ENCODE data around the gene SH2D4B.

The SH2D4B gene

DNA sequence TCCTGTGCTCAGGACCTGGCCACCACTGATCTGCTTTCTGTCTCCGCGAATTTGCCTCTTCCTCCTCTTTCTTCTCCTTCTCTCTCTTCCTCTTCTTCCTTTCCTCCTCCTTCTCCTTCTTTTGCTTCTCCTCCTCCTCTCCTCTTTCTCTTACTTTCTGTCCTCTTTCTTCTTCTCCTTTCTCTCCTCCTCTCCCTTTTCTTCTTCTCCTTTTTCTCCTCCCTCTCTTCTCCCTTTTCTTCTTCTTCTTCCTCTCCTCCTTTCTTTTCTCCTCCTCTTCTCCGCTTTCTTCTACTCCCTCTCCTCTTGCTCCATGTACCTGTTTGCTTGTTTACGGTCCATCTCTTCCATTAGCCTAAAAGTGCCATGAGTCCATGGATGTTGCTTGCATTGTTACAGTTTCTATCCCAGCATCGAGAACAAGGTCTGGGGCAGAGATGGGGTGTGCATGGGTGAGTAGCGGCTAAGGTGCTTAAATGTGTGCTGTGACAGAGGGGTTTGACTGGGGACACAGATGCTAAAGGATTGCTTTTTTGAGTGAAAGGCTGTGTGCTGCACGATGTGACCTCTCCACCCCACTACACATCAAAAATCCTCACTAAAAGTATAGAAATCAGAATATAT lies 7.7 kb downstream of the SH2D4B start:
- no peak for DNase-seq

DNA sequence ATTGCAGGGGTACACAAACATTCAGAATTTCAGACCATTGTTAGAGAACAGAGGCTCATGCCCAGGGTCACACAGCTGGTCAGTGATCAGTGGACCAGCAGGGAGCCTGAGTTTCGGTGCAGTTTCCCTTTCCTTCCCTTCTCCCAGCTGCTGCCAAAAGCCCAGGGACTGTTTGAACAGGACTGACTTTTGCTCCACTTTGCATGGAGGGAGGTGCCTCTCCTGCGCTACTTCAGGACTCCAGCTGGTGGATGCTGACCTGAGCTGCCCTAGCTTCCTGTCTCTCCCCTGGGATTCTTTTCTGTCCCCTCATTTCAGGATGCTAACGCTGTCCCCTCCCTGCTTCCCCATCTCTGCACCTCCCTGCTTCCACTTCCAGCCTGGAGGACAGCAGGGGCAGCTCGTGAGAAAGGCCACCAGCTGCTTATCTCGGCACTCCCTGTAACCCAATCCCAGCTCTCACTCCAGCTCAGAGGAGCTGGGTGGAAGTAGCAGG lies 14.5 kb downstream of the SH2D4B start:
- DNase-seq = no peak

GRCh38 chr10:80553436-80553835 lies 15.7 kb downstream of the SH2D4B start:
- DNase-seq = no peak

- DNase-seq = no peak
Measured at GRCh38 chr10:80554050-80554449, 16.3 kb downstream of the SH2D4B start.

GRCh38 chr10:80555415-80555814 lies 17.7 kb downstream of the SH2D4B start:
- DNase-seq = no peak

GRCh38 chr10:80561950-80562349 lies 24.2 kb downstream of the SH2D4B start:
- no peak for DNase-seq

GRCh38 chr10:80567292-80567691 lies 29.6 kb downstream of the SH2D4B start:
- no peak for DNase-seq

- no peak for DNase-seq
Measured at GRCh38 chr10:80569131-80569895, 31.6 kb downstream of the SH2D4B start.

GRCh38 chr10:80571352-80571751 lies 33.6 kb downstream of the SH2D4B start:
- no peak for DNase-seq

GRCh38 chr10:80579181-80579763 lies 41.6 kb downstream of the SH2D4B start:
- DNase-seq = no peak

DNA sequence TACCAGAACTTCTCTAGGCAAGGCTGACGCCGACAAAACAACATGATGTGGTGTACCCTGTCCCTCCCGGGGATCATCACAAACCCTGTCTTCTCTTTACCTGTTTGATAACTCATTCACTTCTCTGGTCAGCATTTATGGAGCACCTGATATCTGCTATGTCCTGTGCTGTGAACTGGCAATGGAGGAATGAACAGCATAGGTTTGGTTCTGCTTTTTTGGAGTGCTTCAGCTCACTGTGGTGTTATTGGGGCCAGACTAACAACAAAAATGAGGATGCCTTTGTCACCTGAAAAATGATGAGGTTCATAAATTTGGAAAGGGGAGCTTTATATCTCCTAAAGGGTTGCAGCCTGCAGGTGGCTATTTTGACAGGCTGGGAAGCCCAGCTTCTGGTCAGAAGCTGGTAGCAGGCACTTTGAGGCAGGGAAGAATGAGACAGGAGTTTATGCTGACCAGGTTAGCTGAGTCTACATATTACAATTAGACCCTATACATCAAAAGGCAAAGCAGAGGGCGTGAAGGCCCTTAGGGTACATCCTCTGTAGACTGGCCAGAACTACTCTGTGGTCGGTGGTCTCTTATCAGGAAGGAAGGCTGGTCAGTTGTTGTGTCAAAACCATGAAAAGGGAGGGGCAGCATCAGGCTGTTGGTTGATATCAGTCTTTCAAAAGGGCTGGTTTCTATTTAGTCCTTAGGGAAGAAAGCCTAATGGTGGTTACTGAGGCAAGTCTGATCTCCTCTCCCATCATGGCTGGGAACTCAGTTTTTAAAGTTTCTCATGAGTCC lies 42.3 kb downstream of the SH2D4B start:
- no peak for DNase-seq

DNA sequence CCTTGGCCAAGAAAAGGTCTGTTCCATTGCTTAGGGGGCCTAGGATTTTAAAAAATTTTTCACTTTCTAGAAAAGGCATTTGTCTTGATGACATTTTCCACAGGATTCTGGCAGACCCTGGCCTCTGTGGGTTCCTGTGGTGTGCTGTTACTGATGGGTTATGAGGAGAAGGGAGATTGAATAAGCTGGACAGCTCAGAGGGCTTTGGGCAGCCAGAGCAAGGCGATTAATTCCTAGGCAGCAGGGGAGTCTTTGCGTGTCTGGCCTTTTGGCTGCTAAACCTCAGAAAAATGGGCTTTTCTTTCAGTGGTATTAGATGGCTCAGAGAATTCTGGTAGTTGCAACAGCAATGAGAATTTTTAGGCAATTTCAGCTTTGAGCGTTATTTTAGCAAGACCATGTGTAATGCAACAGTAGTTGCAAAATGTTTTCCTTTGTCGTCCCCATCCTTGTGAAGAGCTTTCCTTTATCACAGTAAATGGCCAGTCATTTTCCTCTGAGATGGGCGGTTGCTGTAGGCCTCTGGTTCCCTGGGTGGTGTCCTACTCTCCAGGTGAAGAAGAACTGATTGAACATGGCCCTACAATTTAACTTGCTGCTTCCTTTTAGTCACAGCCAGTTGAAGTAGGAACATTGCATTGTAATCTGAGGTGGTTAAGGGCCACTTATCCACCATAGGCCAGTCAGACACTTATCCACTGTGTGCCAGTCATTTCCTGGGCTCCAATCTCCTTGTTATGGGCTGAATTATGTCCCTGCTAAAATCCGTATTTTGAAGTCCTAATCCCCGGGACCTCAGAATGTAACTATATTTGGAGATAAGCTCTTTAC lies 43.2 kb downstream of the SH2D4B start:
- no peak for DNase-seq

GRCh38 chr10:80581469-80581835 lies 43.8 kb downstream of the SH2D4B start:
- no peak for DNase-seq

GRCh38 chr10:80582286-80582960 lies 44.7 kb downstream of the SH2D4B start:
- no peak for DNase-seq

- no peak for DNase-seq
Measured at GRCh38 chr10:80583685-80584084, 46.0 kb downstream of the SH2D4B start.

DNA sequence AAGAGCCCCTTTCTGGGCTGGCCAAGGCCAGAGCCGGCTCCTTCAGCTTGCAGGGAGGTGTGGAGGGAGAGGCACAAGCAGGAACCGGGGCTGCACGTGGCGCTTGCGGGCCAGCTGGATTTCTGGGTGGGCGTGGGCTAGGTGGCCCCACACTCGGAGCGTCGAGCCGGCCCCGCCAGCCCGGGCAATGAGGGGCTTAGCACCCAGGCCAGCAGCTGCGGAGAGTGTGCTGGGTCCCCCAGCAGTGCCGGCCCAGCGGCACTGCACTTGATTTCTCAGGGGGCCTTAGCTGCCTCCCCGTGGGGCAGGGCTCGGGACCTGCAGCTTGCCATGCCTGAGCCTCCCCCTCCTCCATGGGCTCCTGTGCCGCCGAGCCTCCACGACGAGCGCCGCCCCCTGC lies 48.1 kb downstream of the SH2D4B start:
- no peak for DNase-seq

- no peak for DNase-seq
Measured at GRCh38 chr10:80588546-80588945, 50.8 kb downstream of the SH2D4B start.

- DNase-seq = no peak
Measured at GRCh38 chr10:80589726-80590373, 52.1 kb downstream of the SH2D4B start.

- DNase-seq = no peak
Measured at GRCh38 chr10:80590585-80591125, 53.0 kb downstream of the SH2D4B start.

DNA sequence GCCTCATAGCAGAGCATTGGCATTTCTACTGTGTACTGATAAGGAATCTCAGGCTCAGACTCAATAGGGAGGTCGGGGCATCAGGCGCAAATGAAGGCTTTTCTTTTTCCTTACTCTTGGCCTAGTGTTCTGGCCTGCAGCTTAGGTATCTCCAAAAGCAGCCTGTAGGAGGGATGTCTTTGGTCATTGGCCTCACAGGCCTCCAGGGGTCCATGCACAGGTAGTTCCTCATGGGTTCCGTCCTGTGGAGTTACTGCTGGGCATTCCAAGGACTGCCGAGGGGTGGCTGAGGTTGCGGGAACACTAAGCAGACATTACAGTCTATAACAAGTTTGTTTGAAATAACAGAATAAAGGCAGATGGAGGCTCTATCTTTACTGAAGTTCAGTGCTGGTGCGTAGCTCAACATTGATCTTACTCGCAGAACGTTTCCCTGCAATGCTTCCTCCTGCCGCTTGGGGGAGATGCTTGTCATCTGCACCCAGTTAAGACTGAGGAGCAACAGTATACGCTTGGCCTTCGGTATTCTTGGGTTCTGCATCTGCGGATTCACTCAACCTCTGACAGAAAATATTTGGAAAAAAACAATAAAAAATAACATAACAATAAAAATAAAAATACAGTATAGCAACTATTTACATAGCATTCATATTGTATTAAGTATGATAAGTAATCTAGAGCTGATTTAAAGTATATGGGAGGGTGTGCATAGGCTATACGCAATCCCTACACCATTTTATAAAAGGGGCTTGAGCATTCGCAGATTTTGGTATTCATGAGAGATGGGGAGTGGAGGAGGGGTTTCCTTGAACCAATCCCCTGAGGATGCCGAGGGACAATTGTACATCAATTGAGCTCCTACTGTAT lies 58.9 kb downstream of the SH2D4B start:
- no peak for DNase-seq
